Measurements from ENCODE around the gene RHOBTB3.
"Not testable (repeated sequence)": the region's sequence is repeated elsewhere in the genome, so short reads cannot be mapped to it uniquely, and the experiment has no call there.

Gene RHOBTB3

GRCh38 chr5:95817430-95817829, 86.3 kb downstream of the RHOBTB3 start:
- DNase-seq (ENCODE audit: low read depth in 1 of 2, low spot score in 1 of 2), result no peak

GRCh38 chr5:95818181-95819147, 87.3 kb downstream of the RHOBTB3 start:
- DNase-seq (ENCODE audit: low read depth in 1 of 2, low spot score in 1 of 2), result no peak

- no peak for DNase-seq (ENCODE audit: low read depth in 1 of 2, low spot score in 1 of 2)
These were observed 90.2 kb downstream of the RHOBTB3 start for GRCh38 chr5:95821110-95822021.

GRCh38 chr5:95822043-95822541, 91.0 kb downstream of the RHOBTB3 start:
- no peak for DNase-seq (ENCODE audit: low read depth in 1 of 2, low spot score in 1 of 2)

- no peak for DNase-seq (ENCODE audit: low read depth in 1 of 2, low spot score in 1 of 2)
These were observed 91.5 kb downstream of the RHOBTB3 start, which contains the start of gene GLRX for GRCh38 chr5:95822542-95823181. Gene GLRX, minus strand, starts transcription at chr5:95822726. Its CDS starts 64 bp downstream, at chr5:95822662.

GRCh38 chr5:95823218-95823737, 92.1 kb downstream of the RHOBTB3 start:
- no peak for DNase-seq (ENCODE audit: low read depth in 1 of 2, low spot score in 1 of 2)

GRCh38 chr5:95823738-95824609, 92.8 kb downstream of the RHOBTB3 start:
- no peak for DNase-seq (ENCODE audit: low read depth in 1 of 2, low spot score in 1 of 2)

GRCh38 chr5:95824747-95825146, 93.6 kb downstream of the RHOBTB3 start:
- DNase-seq (ENCODE audit: low read depth in 1 of 2, low spot score in 1 of 2), result no peak

- DNase-seq (ENCODE audit: low read depth in 1 of 2, low spot score in 1 of 2), result no peak
These were observed 94.4 kb downstream of the RHOBTB3 start for GRCh38 chr5:95825495-95825894.

GRCh38 chr5:95826949-95827891, 96.1 kb downstream of the RHOBTB3 start:
- no peak for DNase-seq (ENCODE audit: low read depth in 1 of 2, low spot score in 1 of 2)

- DNase-seq (ENCODE audit: low read depth in 1 of 2, low spot score in 1 of 2), result no peak
These were observed 96.7 kb downstream of the RHOBTB3 start for GRCh38 chr5:95827892-95828246.

- DNase-seq (ENCODE audit: low read depth in 1 of 2, low spot score in 1 of 2), result no peak
These were observed 99.1 kb downstream of the RHOBTB3 start for GRCh38 chr5:95830226-95830625.

GRCh38 chr5:95832664-95833063, 101.5 kb downstream of the RHOBTB3 start:
- DNase-seq (ENCODE audit: low read depth in 1 of 2, low spot score in 1 of 2), result no peak

- no peak for DNase-seq (ENCODE audit: low read depth in 1 of 2, low spot score in 1 of 2)
These were observed 104.7 kb downstream of the RHOBTB3 start for GRCh38 chr5:95835682-95836385.

GRCh38 chr5:95836544-95836943, 105.4 kb downstream of the RHOBTB3 start:
- no peak for DNase-seq (ENCODE audit: low read depth in 1 of 2, low spot score in 1 of 2)

- DNase-seq (ENCODE audit: low read depth in 1 of 2, low spot score in 1 of 2), result not testable (repeated sequence)
These were observed 105.8 kb downstream of the RHOBTB3 start for GRCh38 chr5:95836971-95837370.

- DNase-seq (ENCODE audit: low read depth in 1 of 2, low spot score in 1 of 2), result no peak
These were observed 106.4 kb downstream of the RHOBTB3 start for GRCh38 chr5:95837492-95837891.

GRCh38 chr5:95838001-95838520, 106.9 kb downstream of the RHOBTB3 start:
- DNase-seq (ENCODE audit: low read depth in 1 of 2, low spot score in 1 of 2), result no peak
